Measurements from ENCODE around the gene LGALS3BP.

Gene LGALS3BP

GRCh38 chr17:78992542-78993212 is 13.0 kb upstream of the LGALS3BP start:
- H3K27ac ChIP-seq = no peak overlapping the region
- no peak for TF ChIP-seq CTCF (IDR thresholded peaks at IDR 0.05; ENCODE audit: low read depth, low read length, missing control alignments)
- H3K4me3 ChIP-seq (ENCODE audit: low read depth, low read length) = no peak overlapping the region
- DNase-seq = no peak
- H3K36me3 ChIP-seq (replicated peaks) = peaks cover 49% of the 10 kb centered on the region
- in situ Hi-C loops (cut with HindIII; ENCODE audit: low pct_ligation_motif_present, low sequenced_read_pairs) = no loop called here
- H3K27me3 ChIP-seq (replicated peaks) = no peaks in the 10 kb centered on the region

GRCh38 chr17:78991906-78992532 is 12.3 kb upstream of the LGALS3BP start:
- no peak for TF ChIP-seq CTCF (IDR thresholded peaks at IDR 0.05; ENCODE audit: low read depth, low read length, missing control alignments)
- DNase-seq = no peak
- Histone ChIP-seq H3K27me3 (replicated peaks) (no peaks in the 10 kb centered on the region), H3K36me3 (replicated peaks) (peaks cover 44% of the 10 kb centered on the region), H3K4me3 (ENCODE audit: low read depth, low read length) (no peak overlapping the region), H3K27ac (no peak overlapping the region)
- in situ Hi-C loops (cut with HindIII; ENCODE audit: low pct_ligation_motif_present, low sequenced_read_pairs) = no loop called here

GRCh38 chr17:78991017-78991738 is 11.5 kb upstream of the LGALS3BP start:
- in situ Hi-C loops (cut with HindIII; ENCODE audit: low pct_ligation_motif_present, low sequenced_read_pairs) = no loop called here
- peaks cover 36% of the 10 kb centered on the region for H3K36me3 ChIP-seq (replicated peaks)

GRCh38 chr17:78990349-78991016 is 10.8 kb upstream of the LGALS3BP start:
- no peak overlapping the region for H3K27ac ChIP-seq
- H3K4me3 ChIP-seq (ENCODE audit: low read depth, low read length) = no peak overlapping the region
- H3K27me3 ChIP-seq (replicated peaks) = no peaks in the 10 kb centered on the region
- no peak for TF ChIP-seq CTCF (IDR thresholded peaks at IDR 0.05; ENCODE audit: low read depth, low read length, missing control alignments)
- in situ Hi-C loops (cut with HindIII; ENCODE audit: low pct_ligation_motif_present, low sequenced_read_pairs) = no loop called here
- DNase-seq = no peak
- peaks cover 31% of the 10 kb centered on the region for H3K36me3 ChIP-seq (replicated peaks)

More at GRCh38 chr17:78991017-78991738, 11.5 kb upstream of the LGALS3BP start:
- no peak overlapping the region for H3K27ac ChIP-seq
- no peak for DNase-seq
- H3K4me3 ChIP-seq (ENCODE audit: low read depth, low read length) = no peak overlapping the region
- no peak for TF ChIP-seq CTCF (IDR thresholded peaks at IDR 0.05; ENCODE audit: low read depth, low read length, missing control alignments)
- H3K27me3 ChIP-seq (replicated peaks) = no peaks in the 10 kb centered on the region

GRCh38 chr17:78988152-78988551 is 8.4 kb upstream of the LGALS3BP start:
- DNase-seq = no peak
- Histone ChIP-seq H3K27ac (no peak overlapping the region), H3K4me3 (ENCODE audit: low read depth, low read length) (no peak overlapping the region), H3K36me3 (replicated peaks) (peaks cover 12% of the 10 kb centered on the region), H3K27me3 (replicated peaks) (no peaks in the 10 kb centered on the region)
- TF ChIP-seq CTCF (IDR thresholded peaks at IDR 0.05; ENCODE audit: low read depth, low read length, missing control alignments) = no peak
- in situ Hi-C loops (cut with HindIII; ENCODE audit: low pct_ligation_motif_present, low sequenced_read_pairs) = no loop called here
